Measurements from ENCODE around the gene SRMS.

SRMS gene

GRCh38 chr20:63578224-63579016 is 30.9 kb upstream of the SRMS start:
- H3K36me3 ChIP-seq (replicated peaks; ENCODE audit: low read depth, low read length) = no peaks in the 10 kb centered on the region
- H3K4me1 ChIP-seq (ENCODE audit: low read length) = peaks cover 6% of the 10 kb centered on the region; the same call in 1 of the 2 replicates
- no peak overlapping the region for H2AFZ ChIP-seq (ENCODE audit: low read depth, low read length)
- no peak overlapping the region for H3K4me2 ChIP-seq (ENCODE audit: low read length)
- TF ChIP-seq CTCF (IDR thresholded peaks at IDR 0.05; ENCODE audit: low read depth, low read length) (peak; percentile 37), EZH2phosphoT487 (IDR thresholded peaks at IDR 0.05; ENCODE audit: low read depth) (no peak)
- no peak overlapping the region for H3K9ac ChIP-seq (ENCODE audit: low read length)
- H3K27ac ChIP-seq (ENCODE audit: low read length) = no peak overlapping the region
- H3K27me3 ChIP-seq (ENCODE audit: low read depth, low read length) = peaks cover 39% of the 10 kb centered on the region
- H4K20me1 ChIP-seq (ENCODE audit: insufficient read depth, low read length) = no peaks in the 10 kb centered on the region
- no peaks in the 10 kb centered on the region for H3K79me2 ChIP-seq (ENCODE audit: low read length)
- H3K9me3 ChIP-seq (ENCODE audit: insufficient read depth, low read length) = no peaks in the 10 kb centered on the region
- H3K4me3 ChIP-seq (ENCODE audit: low read length) = no peak overlapping the region

- Histone ChIP-seq H3K27ac (ENCODE audit: low read length) (no peak overlapping the region), H3K79me2 (ENCODE audit: low read length) (no peaks in the 10 kb centered on the region), H4K20me1 (ENCODE audit: insufficient read depth, low read length) (0 out of 2 replicates have a peak, but pooled peaks cover under 1% of the 10 kb centered on the region), H3K27me3 (ENCODE audit: low read depth, low read length) (peaks cover 48% of the 10 kb centered on the region), H3K36me3 (replicated peaks; ENCODE audit: low read depth, low read length) (no peaks in the 10 kb centered on the region), H2AFZ (ENCODE audit: low read depth, low read length) (no peak overlapping the region), H3K9me3 (ENCODE audit: insufficient read depth, low read length) (no peaks in the 10 kb centered on the region), H3K9ac (ENCODE audit: low read length) (no peak overlapping the region), H3K4me2 (ENCODE audit: low read length) (no peak overlapping the region), H3K4me1 (ENCODE audit: low read length) (peaks cover 9% of the 10 kb centered on the region; the same call in 1 of the 2 replicates), H3K4me3 (ENCODE audit: low read length) (no peak overlapping the region)
- no peak for TF ChIP-seq EZH2phosphoT487 (IDR thresholded peaks at IDR 0.05; ENCODE audit: low read depth)
- TF ChIP-seq CTCF (IDR thresholded peaks at IDR 0.05; ENCODE audit: low read depth, low read length) = no peak
These were observed 29.9 kb upstream of the SRMS start for GRCh38 chr20:63577317-63577894.

- TF ChIP-seq CTCF (IDR thresholded peaks at IDR 0.05; ENCODE audit: low read depth, low read length) (no peak), EZH2phosphoT487 (IDR thresholded peaks at IDR 0.05; ENCODE audit: low read depth) (no peak)
- Histone ChIP-seq H3K4me1 (ENCODE audit: low read length) (peaks cover 9% of the 10 kb centered on the region; the same call in 1 of the 2 replicates), H3K79me2 (ENCODE audit: low read length) (no peaks in the 10 kb centered on the region), H3K4me3 (ENCODE audit: low read length) (no peak overlapping the region), H3K27me3 (ENCODE audit: low read depth, low read length) (peaks cover 56% of the 10 kb centered on the region), H3K27ac (ENCODE audit: low read length) (no peak overlapping the region), H3K9me3 (ENCODE audit: insufficient read depth, low read length) (no peaks in the 10 kb centered on the region), H4K20me1 (ENCODE audit: insufficient read depth, low read length) (peaks cover 8% of the 10 kb centered on the region), H3K9ac (ENCODE audit: low read length) (no peak overlapping the region), H3K36me3 (replicated peaks; ENCODE audit: low read depth, low read length) (no peaks in the 10 kb centered on the region), H2AFZ (ENCODE audit: low read depth, low read length) (no peak overlapping the region), H3K4me2 (ENCODE audit: low read length) (no peak overlapping the region)
These were observed 28.8 kb upstream of the SRMS start for GRCh38 chr20:63576311-63576710.

Data from OCI-LY3 (cell line).